DMS 273 treated with DMSO at 0.1 percent for 48 hours (cell line): ENCODE data around the gene KIF26B.
"Not testable (repeated sequence)": the region's sequence is repeated elsewhere in the genome, so short reads cannot be mapped to it uniquely, and the experiment has no call there.

Experiments used
- DNase-seq: peaks from one replicate; lab custom pipeline; 2025; lab: John Stamatoyannopoulos, UW

The KIF26B gene

DNA sequence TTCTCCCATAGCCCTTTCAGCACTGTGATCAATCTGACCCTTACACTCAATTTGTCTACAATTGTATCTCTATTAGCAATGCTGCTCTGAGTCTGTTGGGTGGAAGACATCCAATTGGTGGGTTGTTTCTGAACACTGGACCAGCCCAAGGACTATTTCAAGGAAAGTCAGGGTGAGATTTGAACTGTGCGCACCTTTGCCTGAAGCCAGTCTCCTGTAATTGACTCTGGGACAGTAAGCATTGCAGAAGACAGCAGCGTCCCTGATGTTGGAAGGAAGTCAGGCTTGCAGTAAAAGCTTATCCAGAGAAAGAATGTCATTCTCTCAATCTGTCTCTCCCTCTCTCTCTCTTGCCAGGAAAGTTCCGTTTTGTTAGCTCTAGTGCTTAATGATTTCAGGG is 233.9 kb downstream of the KIF26B start:
- no peak for DNase-seq

DNA sequence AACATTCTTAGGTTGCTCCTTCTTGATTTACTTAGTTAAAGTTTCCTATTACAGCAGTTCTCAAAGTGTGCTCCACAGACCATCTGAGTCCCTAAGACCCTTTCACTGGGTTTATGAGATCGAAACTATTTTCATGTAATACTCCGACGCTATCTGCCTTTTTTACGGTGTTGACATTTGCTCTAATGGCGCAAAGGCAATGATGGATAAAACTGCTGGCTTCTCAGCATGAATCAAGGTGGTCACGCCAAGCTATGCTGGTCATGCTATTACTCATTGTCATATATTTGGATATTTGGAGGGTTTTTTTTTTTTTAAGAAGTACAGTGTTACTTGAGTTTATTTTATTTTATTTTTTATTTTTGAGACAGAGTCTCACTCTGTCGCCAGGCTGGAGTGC is 235.1 kb downstream of the KIF26B start:
- DNase-seq = no peak

DNA sequence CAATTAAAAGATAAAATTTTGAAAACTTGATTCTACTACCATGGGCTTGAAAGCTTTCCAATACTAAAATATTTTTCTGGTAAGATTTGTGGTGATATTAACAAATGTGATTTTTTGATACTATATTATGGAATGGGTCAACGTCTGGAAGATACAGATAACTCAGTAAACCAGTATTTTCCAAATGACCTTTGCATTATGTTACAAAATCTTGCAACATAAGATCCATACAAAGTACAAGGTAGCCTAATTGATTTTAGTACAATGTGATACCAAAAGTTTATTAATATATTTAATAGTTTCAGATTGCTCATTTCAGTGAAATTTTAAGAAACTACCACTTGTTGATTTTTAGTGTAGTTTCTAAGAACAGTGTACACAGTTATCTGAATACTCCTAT is 236.2 kb downstream of the KIF26B start:
- no peak for DNase-seq

DNA sequence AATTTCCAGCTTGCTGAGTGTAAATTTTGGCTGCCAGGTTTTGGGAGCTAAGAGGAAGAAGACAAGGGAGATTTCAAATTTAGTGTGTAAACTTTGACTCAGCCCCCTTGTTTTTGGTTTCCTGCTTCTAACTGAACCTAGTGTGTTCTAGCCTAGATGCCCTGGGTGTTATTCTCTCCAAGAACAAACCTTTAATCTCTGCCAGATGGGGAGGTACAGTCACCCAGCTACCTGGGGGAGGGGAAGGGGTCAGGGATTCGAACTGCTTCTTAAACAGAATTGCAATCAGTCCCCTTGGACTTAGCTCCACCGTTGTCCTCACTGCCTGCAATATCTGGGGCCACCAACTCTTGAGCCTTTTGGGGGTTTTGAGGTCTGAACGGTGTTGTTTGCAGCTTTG is 238.9 kb downstream of the KIF26B start:
- no peak for DNase-seq

DNA sequence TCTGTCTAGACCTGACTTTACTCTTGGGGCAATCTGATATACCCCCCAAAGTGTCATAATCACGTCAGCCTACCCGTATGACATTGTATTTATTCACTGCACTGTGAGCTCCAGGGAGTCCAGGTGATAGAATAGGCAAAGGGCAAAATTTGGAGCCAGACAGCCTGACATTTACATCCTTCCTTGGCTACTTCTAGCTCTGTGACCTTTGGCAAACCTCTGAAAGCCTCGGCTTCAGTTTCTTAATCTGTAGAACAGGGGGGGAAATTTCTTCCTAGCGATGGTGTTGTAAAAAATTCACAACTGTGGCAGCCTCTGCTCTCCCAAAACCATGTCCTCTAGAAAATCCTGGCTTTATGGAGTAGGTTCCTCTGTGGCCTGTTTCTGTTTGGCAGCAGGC is 240.9 kb downstream of the KIF26B start:
- DNase-seq = no peak

DNA sequence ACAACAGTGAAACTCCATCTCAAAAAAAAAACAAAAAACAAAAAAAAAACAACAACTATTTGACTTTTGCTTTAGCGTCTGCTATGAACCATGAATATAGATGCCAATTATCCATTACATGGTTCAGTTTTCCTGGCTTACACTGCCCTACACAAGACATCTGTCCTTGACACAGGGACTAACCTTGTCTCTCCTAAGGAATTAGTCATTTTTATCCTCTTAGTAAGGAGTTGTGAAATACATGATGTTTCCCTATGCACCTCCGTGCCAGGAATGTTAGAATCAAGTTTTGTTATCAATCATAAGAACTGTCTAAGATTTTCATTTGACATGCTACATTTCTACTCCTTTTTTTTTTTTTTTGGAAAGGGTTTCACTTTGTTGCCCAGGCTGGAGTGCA is 241.8 kb downstream of the KIF26B start:
- no peak for DNase-seq

DNA sequence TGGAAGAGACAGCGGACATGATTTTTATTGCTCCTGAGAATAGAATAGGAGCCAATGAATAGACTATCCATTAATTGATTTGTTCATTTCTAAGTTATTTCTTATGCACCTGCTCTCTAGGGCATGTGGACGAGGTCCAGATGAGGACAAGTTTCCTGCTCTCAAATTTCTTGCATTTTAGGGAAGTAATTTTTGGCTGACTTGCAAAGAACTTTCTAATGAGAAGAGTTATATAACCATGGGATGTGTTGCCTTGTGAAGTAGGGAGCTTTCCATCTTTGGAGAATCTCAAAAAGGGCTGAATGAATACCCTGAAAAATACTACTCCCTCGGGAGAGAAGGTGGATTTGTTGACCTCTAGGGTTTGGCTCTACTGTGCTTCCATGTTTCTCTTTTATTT is 243.0 kb downstream of the KIF26B start:
- no peak for DNase-seq

DNA sequence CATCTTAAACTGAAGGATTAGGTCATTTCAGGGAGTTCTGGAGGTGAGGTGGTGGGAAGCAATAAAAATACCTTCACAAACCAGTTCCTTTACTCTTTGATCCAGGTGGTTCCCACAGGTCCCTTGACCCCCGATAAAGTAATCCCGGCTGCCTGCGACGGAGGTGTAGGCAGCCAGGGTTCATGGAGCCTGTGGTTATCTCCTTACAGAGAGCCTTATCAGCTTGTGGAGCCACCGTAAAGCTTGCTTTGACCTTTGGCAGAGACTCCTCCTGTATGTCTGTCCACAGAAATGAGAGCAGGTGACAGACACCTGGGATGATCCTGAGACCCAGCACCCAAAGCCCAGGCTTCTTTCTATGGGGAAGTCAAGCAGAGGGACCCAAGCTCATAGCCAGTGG is 243.4 kb downstream of the KIF26B start:
- DNase-seq = no peak

DNA sequence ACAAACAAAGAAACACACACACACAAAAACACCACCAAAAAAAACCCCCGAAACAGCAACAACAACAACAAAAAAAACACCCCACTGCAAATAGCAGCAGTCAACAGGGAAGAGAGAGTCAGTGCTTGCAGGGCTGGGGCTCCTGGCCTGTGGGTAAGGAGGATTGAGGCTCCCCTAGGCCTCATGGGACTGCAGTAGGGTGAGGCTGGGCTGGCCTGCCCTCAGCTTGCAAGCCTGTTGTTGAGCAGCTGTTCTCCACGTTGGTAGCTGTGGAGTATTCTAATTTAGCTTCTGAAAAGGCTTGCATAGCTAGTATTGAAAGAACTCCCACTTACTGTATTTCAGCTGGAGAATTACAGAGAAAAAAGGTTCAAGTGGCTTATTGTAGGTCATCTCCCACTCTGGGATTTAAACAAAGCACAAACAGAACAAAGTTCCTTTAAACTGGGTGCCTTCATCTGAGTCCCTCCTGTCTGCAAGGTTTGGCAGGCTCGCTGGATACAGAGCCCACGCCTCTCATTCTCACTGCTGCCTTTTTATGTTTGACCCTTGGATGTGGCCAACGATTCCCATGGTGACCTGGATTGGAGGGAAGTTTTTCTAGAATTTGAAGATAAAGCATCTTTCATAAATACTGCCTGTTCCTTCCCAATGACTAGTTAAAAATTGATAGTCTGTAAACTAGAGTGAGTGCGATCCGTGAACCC is 247.2 kb downstream of the KIF26B start:
- no peak for DNase-seq

DNA sequence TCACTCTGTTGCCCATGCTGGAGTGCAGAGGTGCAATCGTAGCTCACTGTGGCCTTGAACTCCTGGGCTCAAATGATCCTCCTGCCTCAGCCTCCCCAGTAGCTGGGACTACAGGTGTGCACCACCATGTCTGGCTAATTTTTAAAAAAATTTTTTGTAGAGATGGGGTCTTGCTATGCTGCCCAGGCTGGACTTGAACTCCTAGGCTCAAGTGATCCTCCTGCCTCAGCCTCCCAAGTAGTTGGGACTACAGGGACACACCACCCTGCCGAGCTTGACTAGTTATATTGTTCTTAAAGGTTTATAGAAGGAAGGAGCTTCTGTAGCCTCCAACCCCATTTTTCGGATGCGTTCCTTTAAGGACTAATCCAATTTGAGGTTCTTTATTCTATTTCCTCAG is 248.2 kb downstream of the KIF26B start:
- DNase-seq = not testable (repeated sequence)

DNA sequence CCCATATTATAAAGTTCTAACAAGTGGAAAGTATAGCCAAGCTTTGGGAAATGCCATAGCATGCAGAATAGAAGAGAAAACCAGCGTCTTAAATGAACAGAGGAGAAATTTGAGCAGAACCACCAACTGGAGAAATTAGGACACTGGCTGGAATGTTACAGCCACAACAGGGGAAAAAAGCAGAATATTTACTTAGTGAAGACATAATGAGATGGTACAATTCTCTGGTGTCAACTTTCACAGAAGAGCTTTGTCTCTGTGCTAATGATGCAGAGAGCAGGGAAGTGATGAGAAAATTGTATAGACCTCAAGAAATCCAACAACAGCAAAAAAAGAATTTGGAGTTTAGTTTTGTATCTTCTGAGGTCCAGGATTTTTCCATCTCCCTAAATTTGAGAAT is 249.7 kb downstream of the KIF26B start:
- DNase-seq = no peak

DNA sequence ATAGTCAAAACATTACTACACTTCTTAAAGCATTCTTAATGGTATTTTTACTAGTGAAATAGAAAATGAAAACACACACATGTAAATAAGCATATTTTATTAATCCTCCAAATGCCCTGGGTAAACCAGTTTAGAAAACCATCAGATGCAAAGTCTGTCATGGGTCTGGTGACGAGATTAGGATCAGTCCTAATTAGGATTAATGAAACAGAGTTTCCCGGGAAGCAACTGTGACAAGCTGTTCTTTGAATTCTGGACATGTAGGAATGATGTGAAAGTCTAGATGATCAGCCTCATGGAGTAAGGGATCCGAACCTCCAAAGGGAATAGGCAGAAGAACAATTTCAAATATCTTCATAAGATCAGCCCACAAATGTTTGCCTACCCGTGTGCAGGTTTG is 250.2 kb downstream of the KIF26B start:
- no peak for DNase-seq

DNA sequence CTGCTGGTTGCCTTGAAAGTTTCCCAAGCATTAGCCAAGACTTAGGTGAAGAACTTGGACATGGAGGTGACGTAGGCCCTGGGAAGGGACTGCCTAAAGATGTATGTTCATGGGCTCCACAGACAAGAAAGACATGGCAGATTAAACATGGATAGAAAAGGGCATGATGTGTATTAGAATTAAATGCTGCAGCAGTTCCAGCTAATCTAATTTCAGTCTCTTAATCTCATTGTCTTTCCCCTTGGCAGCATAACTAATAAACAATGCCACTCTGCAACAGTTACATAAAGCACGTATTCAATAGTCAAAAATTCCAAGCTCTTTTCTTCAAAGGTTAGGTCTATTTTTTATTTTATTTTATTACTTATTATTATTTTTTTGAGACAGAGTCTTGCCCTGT is 251.6 kb downstream of the KIF26B start:
- DNase-seq = no peak

DNA sequence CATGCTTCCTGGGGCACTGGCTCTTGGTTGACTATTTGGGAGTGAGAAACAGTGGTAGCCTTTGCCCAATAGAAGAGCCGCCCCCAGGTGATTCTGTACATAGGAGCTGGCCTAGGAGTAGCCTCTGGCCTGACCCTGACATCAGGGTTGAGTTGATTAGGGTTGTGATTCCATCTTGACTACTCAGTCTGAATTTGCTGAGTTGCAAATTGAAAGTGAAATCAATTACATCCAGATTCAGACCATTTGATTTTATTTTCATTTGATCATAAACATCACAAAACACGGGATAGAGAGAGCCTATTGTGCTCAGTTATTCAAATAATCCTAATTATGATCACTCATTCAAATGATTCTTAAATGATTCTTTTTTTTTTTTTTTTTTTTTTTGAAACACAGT is 253.2 kb downstream of the KIF26B start:
- no peak for DNase-seq

DNA sequence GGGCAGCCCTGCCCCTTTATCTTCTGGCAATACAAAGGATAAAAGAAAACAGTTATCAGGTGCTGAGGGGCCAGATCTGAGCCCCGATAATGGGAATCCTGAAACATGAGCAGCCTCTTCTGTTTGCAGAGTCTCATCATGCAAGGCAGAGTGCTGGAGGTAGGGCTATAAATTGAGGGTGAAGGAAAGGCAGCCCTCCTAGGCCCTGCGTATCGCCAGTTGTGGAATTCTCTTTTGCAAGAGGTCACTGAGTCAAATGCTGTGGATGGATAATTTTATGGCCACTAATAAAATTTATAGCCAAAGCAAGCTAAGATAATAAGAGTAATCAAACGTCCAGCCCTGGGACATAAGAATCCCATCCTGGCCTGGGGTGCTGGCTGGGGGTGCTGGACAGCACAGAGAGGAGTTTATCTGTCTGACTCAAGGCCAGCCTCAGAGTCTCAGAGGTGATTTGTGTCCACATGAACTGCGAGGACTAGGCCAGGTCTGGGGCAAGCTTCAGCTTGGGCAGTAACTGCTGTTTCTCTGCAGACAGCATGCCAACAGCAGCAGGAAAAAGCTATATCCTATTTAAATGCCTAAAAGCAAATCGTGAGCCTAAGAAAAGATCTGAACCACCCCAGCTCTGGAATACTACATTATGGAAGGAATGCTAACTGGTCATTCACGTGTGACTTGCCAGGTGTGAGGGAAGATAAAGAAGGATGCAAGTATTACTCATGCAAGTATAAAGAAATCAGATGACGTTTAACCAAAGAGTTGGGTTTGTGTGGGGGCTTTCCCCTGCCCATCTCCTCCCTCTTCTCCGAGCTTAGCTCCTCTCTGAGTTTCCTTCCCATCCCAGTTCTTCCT is 254.8 kb downstream of the KIF26B start:
- DNase-seq = no peak

DNA sequence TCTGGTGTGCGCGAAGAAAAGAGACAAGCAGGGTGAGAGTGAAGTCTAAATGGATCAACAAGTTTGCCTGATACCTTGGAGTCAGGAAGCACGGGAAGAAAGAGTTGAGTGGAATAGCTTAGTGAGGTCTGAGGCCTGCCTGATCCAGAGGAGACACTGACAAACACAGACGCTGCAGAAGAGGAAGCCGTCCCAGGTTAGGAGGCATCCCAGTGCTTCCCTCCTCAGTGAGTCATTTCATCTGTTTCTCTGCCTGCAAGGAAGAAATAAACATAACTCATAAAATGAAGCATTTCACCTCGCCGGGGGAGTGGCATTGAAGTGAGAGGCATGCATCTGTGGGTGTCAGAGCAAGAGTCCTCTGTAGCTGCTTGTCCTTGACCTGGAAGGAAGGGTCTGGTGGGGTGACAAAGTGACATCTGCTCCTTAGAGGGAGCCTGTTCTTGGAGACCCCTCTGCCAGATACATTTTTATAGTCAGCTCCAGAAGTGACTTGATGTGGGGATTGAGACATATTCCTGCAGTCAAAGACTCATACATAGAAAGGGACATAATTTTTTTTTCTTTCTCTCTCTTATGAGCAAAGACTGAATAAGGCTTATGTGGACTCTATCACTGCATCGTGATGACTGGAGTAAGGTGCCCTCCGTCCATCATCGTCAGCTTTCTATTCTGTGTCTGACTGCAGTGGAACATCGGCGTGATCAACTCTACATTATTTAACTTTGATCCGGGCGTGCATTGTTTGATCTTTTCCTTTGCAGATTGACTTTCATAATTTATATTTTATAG is 256.7 kb downstream of the KIF26B start:
- DNase-seq = no peak

DNA sequence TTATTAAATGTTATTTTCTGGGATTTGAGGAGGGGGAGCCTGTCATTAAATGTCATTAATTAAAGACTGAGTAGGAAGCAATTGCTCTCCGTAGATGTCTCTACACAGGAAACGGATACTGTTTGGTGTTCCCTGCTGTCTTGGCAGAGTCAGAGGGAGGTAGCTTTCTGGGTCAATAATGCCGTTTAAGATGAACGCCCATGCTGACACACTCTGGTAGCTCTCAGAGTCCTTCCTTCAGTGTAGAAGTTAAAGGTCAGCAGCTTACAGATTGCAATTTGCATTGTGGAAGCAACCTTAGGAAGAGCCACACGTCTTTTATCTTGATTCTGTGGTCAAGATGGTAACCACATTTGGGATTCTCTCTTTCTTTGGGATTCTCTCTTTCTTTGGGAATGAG is 257.5 kb downstream of the KIF26B start:
- DNase-seq = no peak

DNA sequence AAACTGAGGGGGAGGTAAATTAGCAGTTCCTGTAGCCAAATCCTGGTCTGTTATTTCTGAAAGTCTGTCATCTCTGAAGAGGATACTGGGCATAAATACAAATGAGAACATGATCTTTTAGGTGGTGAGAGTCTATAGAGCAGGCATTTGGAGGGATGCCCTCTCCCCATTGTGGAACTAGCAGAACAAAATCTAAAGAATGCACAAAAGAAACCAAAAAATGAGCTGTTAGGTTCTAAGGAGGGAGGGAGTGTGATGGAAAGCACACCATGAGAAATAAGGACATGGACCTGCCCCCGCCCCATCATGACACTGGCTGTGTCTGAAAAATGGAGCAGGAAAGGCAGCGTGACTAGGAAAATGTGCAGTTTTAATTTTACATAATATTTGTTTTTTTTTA is 262.0 kb downstream of the KIF26B start:
- no peak for DNase-seq

DNA sequence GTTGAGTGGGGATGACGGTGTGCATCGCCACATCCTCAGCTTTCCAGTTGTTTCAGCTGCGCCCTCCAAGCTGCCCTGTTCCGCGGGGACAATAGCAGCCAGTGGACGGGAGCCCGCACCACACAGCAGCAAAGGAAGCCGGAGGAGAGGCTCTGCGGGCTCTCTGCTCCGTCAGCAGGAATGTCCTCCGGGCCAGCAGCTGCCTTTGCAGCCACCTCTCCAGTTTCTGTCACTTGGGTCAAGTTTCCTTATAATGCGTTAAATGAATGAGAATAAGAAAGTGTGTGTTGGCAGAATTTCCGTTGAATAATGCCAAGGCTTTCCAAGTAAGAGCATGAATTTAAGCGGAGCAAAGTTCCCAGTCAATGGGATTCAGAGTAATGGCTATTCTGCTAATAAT is 263.3 kb downstream of the KIF26B start:
- no peak for DNase-seq

DNA sequence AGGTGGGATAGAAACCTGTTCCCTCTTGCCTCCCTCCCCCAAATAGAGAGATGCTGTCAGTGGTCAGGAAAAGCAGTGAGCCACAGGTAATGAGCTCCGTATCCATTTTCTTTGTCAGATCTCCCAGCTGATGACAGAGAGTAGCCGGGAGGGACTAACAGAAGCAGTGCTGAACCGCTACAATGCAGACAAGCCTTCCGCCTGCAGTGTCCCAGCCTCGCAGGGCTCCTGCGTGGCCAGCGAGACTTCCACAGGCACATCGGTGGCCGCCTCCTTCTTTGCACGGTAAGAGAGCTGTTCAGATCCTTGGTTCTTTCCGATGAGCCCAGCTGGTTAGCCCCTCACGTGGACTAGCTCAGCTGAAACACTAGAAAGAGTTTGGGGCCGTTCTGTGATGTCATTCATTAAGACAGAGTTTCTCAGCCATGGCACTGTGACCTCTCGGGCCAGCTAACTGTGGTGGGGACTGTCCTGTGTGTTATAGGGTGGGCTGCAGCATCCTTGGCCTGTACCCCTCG is 264.7 kb downstream of the KIF26B start:
- DNase-seq = no peak

DNA sequence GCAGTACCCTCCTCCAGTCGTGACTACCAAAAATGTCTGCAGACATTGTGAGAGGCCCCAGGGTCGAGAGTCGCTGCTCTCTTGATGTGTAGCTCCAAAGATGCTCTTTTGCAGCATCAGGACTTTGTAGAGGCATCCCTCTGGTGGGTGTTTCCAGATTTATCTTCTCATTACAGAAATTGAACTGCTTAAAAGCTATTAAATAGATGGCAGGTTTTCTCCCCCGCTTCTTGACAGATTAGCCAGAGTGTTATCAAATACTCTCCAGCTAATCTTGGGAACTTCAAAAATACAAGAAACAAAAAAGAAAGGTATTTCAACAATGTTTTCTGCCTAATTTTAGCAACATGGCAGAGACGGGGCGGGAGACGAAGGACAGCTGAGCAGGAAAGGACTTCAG is 265.2 kb downstream of the KIF26B start:
- DNase-seq = no peak

DNA sequence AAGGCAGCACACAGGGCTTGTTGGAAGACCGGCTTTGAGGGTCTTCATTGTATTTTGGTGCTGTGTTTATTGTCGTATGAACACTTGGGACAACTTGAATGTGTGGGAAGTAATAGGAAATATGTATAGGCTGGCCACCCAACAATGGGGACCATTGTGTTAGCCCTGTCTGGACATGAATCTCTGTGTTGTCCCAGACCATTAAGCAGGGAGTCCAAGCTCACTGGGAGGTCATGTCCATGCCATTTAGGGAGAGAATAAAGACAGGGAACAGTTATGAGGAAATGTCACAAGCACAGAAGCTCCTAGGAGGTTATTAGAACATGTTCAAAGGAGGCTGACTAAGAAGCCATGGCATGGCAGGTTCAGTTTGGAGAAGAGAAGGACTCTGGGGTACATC is 266.1 kb downstream of the KIF26B start:
- no peak for DNase-seq

DNA sequence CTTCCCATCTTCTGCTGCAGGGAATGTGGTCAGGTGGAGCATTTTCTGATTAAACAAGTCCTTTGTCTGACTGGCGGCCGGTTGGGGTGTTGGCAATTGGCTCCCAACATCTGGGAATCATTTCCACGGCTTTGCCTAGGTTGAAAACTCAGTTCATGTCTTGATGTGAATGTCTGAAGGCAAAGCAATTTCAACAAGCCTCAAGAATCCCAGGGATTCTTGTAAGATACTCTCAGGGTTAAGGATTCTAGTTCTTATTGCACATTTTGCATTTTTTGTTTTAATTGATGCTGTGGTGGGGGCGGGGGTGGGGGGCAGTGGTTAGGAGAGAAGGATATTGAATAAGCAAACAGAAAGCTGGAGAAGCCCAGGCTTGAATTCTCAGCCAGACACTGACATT is 273.9 kb downstream of the KIF26B start:
- no peak for DNase-seq
